Esophagus squamous epithelium (tissue), 4 donors: Measurements from ENCODE around the gene CCDC102A.

ENCODE experiments used
- CTCF ChIP-seq, 6 experiments: fragments of 450-650 bp in 4 of 6; fragments of 200-600 bp in 2 of 6; sonication (generic) in 2 of 6; IDR thresholded peaks; one replicate each; pipeline ENCODE4 v1.5.1; 2016 to 2019; ENCODE audit warnings: antibody characterized with exemption in 6 of 6, mild to moderate bottlenecking in 4 of 6, moderate library complexity in 4 of 6
- POLR2A ChIP-seq, 4 donors: fragments of 450-650 bp; IDR thresholded peaks; one replicate each; pipeline ENCODE4 v1.6.1; 2017; ENCODE audit warnings: antibody characterized with exemption in 4 of 4, mild to moderate bottlenecking in 4 of 4, moderate library complexity in 3 of 4

GRCh38 chr16:57534881-57535658 lies 1.3 kb downstream of the CCDC102A start:
- no peak for TF ChIP-seq CTCF (IDR thresholded peaks at IDR 0.05)
- TF ChIP-seq POLR2A (IDR thresholded peaks at IDR 0.05): no peak
